SK-N-SH (cell line): ENCODE data around the gene BICC1. TPM values are rescaled to one million over a fixed set of nuclear protein-coding genes. Genes with fewer than 3 reads are reported as not detected.

Experiments used
- CTCF ChIA-PET: fragments of 300-600, 350-600 bp; formaldehyde crosslinking; extraction: SDS; loops from one replicate; lab custom pipeline; 2021; lab: Yijun Ruan, JAX
- POLR2A ChIA-PET: fragments of 350-600 bp; sonication (Branson Sonifier 250); formaldehyde crosslinking; extraction: SDS; loops from one replicate; lab custom pipeline; 2020; ENCODE audit warnings: antibody characterized with exemption, inconsistent platforms; lab: Yijun Ruan, JAX
- DNase-seq: peaks from one replicate; pipeline ENCODE4 v3.0.0; 2012
- H2AFZ ChIP-seq: fragments of 200-600 bp; sonication (generic); 2 replicates; pipeline ENCODE4 v1.8.1; 2016; ENCODE audit warnings: antibody characterized with exemption, mild to moderate bottlenecking, low read depth
- H3F3A ChIP-seq: fragments of 200-600 bp; sonication (generic); replicated peaks from 2 replicates; pipeline ENCODE3; 2016; ENCODE audit warnings: antibody characterized with exemption, mild to moderate bottlenecking; ENCODE audit not compliant: insufficient read depth
- H3K27ac ChIP-seq, 2 experiments: fragments of 200-500 bp in 1 of 2; fragments of 200-600 bp in 1 of 2; sonication (Bioruptor generic) in 1 of 2; sonication (generic), shearing (Covaris generic) in 1 of 2; 2 replicates each; pipeline versions ENCODE4 v1.5.1 to v1.6.1; 2014 to 2016; ENCODE audit warnings: low read depth in 2 of 2, inconsistent platforms in 1 of 2, low read length in 1 of 2, mild to moderate bottlenecking in 1 of 2, mixed read lengths in 1 of 2
- H3K27me3 ChIP-seq: fragments of 200-600 bp; sonication (generic), shearing (Covaris generic); 2 replicates; pipeline ENCODE4 v1.6.1; 2016; ENCODE audit warnings: mixed run types; ENCODE audit not compliant: insufficient read depth
- H3K36me3 ChIP-seq, 2 experiments: fragments of 200-500 bp in 1 of 2; fragments of 200-600 bp in 1 of 2; sonication (Bioruptor generic) in 1 of 2; sonication (generic) in 1 of 2; replicated peaks in 1 of 2; 2 replicates each; pipeline versions ENCODE3 to v1.5.1; 2014 to 2016; ENCODE audit warnings: low read length in 1 of 2, mild to moderate bottlenecking in 1 of 2; ENCODE audit not compliant: insufficient read depth in 2 of 2, control insufficient read depth in 1 of 2
- H3K4me1 ChIP-seq, 2 experiments: fragments of 200-500 bp in 1 of 2; fragments of 200-600 bp in 1 of 2; sonication (Bioruptor generic) in 1 of 2; sonication (generic), shearing (Covaris generic) in 1 of 2; 2 replicates each; pipeline versions ENCODE4 v1.5.1 to v1.6.1; 2014 to 2016; ENCODE audit warnings: low read depth in 1 of 2, low read length in 1 of 2, mixed run types in 1 of 2; ENCODE audit not compliant: insufficient read depth in 2 of 2, control insufficient read depth in 1 of 2
- H3K4me2 ChIP-seq: fragments of 200-600 bp; sonication (generic), shearing (Covaris generic); 2 replicates; pipeline ENCODE4 v1.6.1; 2017; ENCODE audit warnings: mixed run types
- H3K4me3 ChIP-seq, 2 experiments: fragments of 200-500 bp in 1 of 2; fragments of 200-600 bp in 1 of 2; sonication (Bioruptor generic) in 1 of 2; sonication (generic), shearing (Covaris generic) in 1 of 2; 2 replicates each; pipeline versions ENCODE4 v1.5.1 to v1.8.1; 2014 to 2016; ENCODE audit warnings: low read depth in 2 of 2, inconsistent platforms in 1 of 2, low read length in 1 of 2, mild to moderate bottlenecking in 1 of 2, mixed read lengths in 1 of 2, moderate library complexity in 1 of 2
- H3K79me2 ChIP-seq: fragments of 200-600 bp; sonication (generic); 2 replicates; pipeline ENCODE4 v1.8.1; 2017; ENCODE audit warnings: mild to moderate bottlenecking; ENCODE audit not compliant: insufficient read depth
- H3K9ac ChIP-seq: fragments of 200-600 bp; sonication (generic); 2 replicates; pipeline ENCODE4 v1.6.1; 2017; ENCODE audit warnings: mixed run types
- H3K9me2 ChIP-seq: fragments of 200-600 bp; sonication (generic); 2 replicates; pipeline ENCODE4 v1.6.1; 2017; ENCODE audit warnings: mixed run types
- H3K9me3 ChIP-seq: fragments of 200-600 bp; sonication (generic); 2 replicates; pipeline ENCODE4 v1.6.1; 2017; ENCODE audit warnings: mixed run types, mild to moderate bottlenecking, moderate library complexity
- H4K20me1 ChIP-seq: fragments of 200-600 bp; sonication (generic); 2 replicates; pipeline ENCODE4 v1.6.1; 2017; ENCODE audit warnings: mild to moderate bottlenecking, mixed run types; ENCODE audit not compliant: insufficient read depth
- ELF1 ChIP-seq: IDR thresholded peaks from 2 replicates; pipeline ENCODE4 v1.4.0; 2012
- EP300 ChIP-seq, 2 experiments: IDR thresholded peaks; 2 replicates each; pipeline versions ENCODE4 v1.4.0 to v1.6.1; 2012; ENCODE audit warnings: borderline replicate concordance in 1 of 2, low read depth in 1 of 2, low read length in 1 of 2
- FOSL2 ChIP-seq: IDR thresholded peaks from 2 replicates; pipeline ENCODE4 v1.4.0; 2012; ENCODE audit warnings: low read depth, mild to moderate bottlenecking, moderate library complexity, borderline replicate concordance
- FOXJ3 ChIP-seq: sonication (generic); formaldehyde crosslinking; IDR thresholded peaks from 2 replicates; pipeline ENCODE4 v1.5.1; 2020; ENCODE audit warnings: mild to moderate bottlenecking, missing genetic modification reagents
- FOXM1 ChIP-seq: IDR thresholded peaks from 2 replicates; pipeline ENCODE4 v1.4.0; 2012; ENCODE audit warnings: low read depth, mild to moderate bottlenecking
- GATA2 ChIP-seq: sonication (generic); formaldehyde crosslinking; IDR thresholded peaks from 2 replicates; pipeline ENCODE4 v1.5.0; 2020; ENCODE audit warnings: mild to moderate bottlenecking, missing genetic modification reagents
- JUND ChIP-seq: IDR thresholded peaks from 2 replicates; pipeline ENCODE4 v1.4.0; 2012
- MEF2A ChIP-seq: IDR thresholded peaks from 2 replicates; pipeline ENCODE4 v1.4.0; 2012; ENCODE audit warnings: low read depth, borderline replicate concordance
- MXI1 ChIP-seq: IDR thresholded peaks from 2 replicates; pipeline ENCODE4 v1.6.1; 2012; ENCODE audit warnings: mild to moderate bottlenecking, low read depth, low read length, improper control_type of control experiment
- NRF1 ChIP-seq: IDR thresholded peaks from 2 replicates; pipeline ENCODE4 v1.6.1; 2012; ENCODE audit warnings: low read depth, mild to moderate bottlenecking, low read length
- POLR2AphosphoS5 ChIP-seq: IDR thresholded peaks from 2 replicates; pipeline ENCODE4 v1.6.1; 2012; ENCODE audit warnings: low read depth, low read length
- RFX5 ChIP-seq: IDR thresholded peaks from 2 replicates; pipeline ENCODE4 v1.6.1; 2012; ENCODE audit warnings: mild to moderate bottlenecking, improper control_type of control experiment, low read length
- SIN3A ChIP-seq: IDR thresholded peaks from 2 replicates; pipeline ENCODE4 v1.6.1; 2012; ENCODE audit warnings: low read depth, mild to moderate bottlenecking, low read length, moderate library complexity, borderline replicate concordance
- SMC3 ChIP-seq: IDR thresholded peaks from 2 replicates; pipeline ENCODE4 v1.6.1; 2012; ENCODE audit warnings: low read depth, low read length, improper control_type of control experiment
- TAF1 ChIP-seq: IDR thresholded peaks from 2 replicates; pipeline ENCODE4 v1.6.1; 2012; ENCODE audit warnings: low read depth, mild to moderate bottlenecking, low read length, moderate library complexity, borderline replicate concordance
- TCF12 ChIP-seq: IDR thresholded peaks from 2 replicates; pipeline ENCODE4 v1.4.0; 2012
- TEAD4 ChIP-seq: IDR thresholded peaks from 2 replicates; pipeline ENCODE4 v1.4.0; 2012; ENCODE audit warnings: mild to moderate bottlenecking, borderline replicate concordance; ENCODE audit not compliant: insufficient read depth
- YY1 ChIP-seq: IDR thresholded peaks from 2 replicates; pipeline ENCODE4 v1.4.0; 2012; ENCODE audit warnings: low read depth, mild to moderate bottlenecking
- WGBS: methylation state at CpG from one replicate; pipeline ENCODE4 v1.1.6; 2017; ENCODE audit warnings: low lambda C conversion rate; 5-methylcytosine and 5-hydroxymethylcytosine counted together
- polyA plus RNA-seq, 3 experiments: library from polyadenylated mRNA; depleted of rRNA; stranded (reverse); fragments of >200 nt; gene quantifications; 2 replicates each; pipeline ENCODE4 v1.2.3, GENCODE V29; 2012
- TF ChIP-seq, protein P1 (sequence below): IDR thresholded peaks from 2 replicates; pipeline ENCODE4; 2012
- TF ChIP-seq, protein P2 (sequence below): IDR thresholded peaks from 2 replicates; pipeline ENCODE4 v1.4.0; 2012; ENCODE audit warnings: low read depth, borderline replicate concordance
- TF ChIP-seq, protein P3 (sequence below): IDR thresholded peaks from 2 replicates; pipeline ENCODE4 v1.4.0; 2012; ENCODE audit warnings: low read depth, borderline replicate concordance
- TF ChIP-seq, protein P4 (sequence below): IDR thresholded peaks from 2 replicates; pipeline ENCODE4 v1.4.0; 2012; ENCODE audit warnings: low read depth

Gene BICC1
- polyA plus RNA-seq, 1 of the 3 experiments (the other 2 are of a cell fraction) = 1.5 TPM

DNA sequence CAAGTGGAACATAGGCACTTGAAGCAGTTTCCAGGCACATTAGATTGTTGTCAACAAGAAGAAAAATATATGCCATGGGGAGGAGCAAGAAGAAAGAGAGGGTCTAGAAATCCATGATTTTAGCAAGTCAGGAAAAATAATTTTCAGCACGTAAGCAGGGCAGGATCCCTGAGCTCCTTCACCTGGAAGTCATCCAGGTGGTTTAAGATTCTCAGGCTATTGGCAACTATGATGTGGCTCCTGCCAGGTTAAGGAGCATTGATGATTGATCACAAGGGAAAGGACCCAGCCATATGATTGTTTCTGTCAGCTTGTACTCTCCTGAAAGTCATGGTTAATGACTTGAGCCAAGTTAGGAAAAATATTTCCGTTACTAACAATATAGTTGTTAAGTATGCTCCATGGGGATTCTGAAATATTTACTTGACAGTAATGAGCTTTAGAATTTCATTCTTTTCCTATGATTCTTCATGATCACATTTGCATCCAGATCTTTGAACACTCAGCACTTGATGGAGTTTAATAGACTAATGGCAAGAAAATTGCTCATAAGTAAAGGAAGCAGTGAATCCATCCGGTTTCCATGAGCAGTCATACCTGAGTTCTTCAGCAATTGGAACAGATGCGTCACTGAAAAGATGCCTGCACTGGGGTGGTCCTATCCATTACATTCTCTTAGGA lies 209.1 kb downstream of the BICC1 start:
- Histone ChIP-seq H3K27ac (no peak overlapping the region), H3K36me3 (no peaks in the 10 kb centered on the region), H4K20me1 (no peaks in the 10 kb centered on the region), H2AFZ (no peak overlapping the region), H3K9me2 (no peaks in the 10 kb centered on the region), H3K27me3 (no peaks in the 10 kb centered on the region), H3K9me3 (no peaks in the 10 kb centered on the region), H3K4me2 (no peak overlapping the region), H3K79me2 (no peaks in the 10 kb centered on the region), H3F3A (peaks cover 3% of the 10 kb centered on the region), H3K4me1 (no peaks in the 10 kb centered on the region), H3K9ac (no peak overlapping the region)
- WGBS = 91% methylated on average over 4 of the region's 4 CpGs
- ChIA-PET CTCF (no interaction called here), POLR2A (no interaction called here)
- no peak for DNase-seq
- no peak for TF ChIP-seq FOXJ3 (CRISPR knock-in tag)
- no peak for TF ChIP-seq EP300 (IDR thresholded peaks at IDR 0.05; ENCODE audit: borderline replicate concordance in 1 of 2, low read depth in 1 of 2, low read length in 1 of 2)
- TF ChIP-seq YY1 = no peak
- TF ChIP-seq TCF12 = no peak
- TF ChIP-seq, all 33 proteins: peak for 0
- no peak overlapping the region for H3K4me3 ChIP-seq

DNA sequence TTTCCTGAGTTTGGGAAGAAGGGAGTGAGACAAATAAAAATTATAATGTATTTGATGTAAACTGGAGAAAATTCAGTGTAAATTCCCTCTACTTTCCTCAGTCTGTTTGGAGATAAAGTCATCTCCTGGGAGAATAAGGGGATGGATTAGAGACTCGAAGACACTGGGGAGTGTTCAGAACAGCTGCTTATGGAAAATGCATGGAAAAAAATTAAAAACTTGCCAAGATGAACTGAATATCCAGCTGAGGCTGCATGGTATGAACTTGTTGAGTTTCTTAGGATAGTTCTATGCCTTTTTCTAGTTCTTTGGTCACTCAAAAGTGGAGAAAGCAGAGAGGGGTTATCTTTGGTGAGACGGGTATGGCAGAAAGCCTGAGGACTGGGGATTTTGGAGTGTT lies 210.5 kb downstream of the BICC1 start:
- POLR2A ChIA-PET = no interaction called here

More for the DNA sequence above, 210.5 kb downstream of the BICC1 start:
- no peak overlapping the region for H3K4me3 ChIP-seq
- no peaks in the 10 kb centered on the region for H3F3A ChIP-seq
- H3K79me2 ChIP-seq = no peaks in the 10 kb centered on the region
- H3K27me3 ChIP-seq = no peaks in the 10 kb centered on the region
- no peak overlapping the region for H2AFZ ChIP-seq
- no peaks in the 10 kb centered on the region for H4K20me1 ChIP-seq
- no peak overlapping the region for H3K27ac ChIP-seq
- DNase-seq = no peak
- no peaks in the 10 kb centered on the region for H3K9me3 ChIP-seq
- TF ChIP-seq, protein P1, sequence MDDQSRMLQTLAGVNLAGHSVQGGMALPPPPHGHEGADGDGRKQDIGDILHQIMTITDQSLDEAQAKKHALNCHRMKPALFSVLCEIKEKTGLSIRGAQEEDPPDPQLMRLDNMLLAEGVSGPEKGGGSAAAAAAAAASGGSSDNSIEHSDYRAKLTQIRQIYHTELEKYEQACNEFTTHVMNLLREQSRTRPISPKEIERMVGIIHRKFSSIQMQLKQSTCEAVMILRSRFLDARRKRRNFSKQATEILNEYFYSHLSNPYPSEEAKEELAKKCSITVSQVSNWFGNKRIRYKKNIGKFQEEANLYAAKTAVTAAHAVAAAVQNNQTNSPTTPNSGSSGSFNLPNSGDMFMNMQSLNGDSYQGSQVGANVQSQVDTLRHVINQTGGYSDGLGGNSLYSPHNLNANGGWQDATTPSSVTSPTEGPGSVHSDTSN = no peak
- TF ChIP-seq FOXM1 (no peak), MXI1 (no peak), EP300 (IDR thresholded peaks at IDR 0.05; ENCODE audit: borderline replicate concordance in 1 of 2, low read depth in 1 of 2, low read length in 1 of 2) (no peak), FOSL2 (no peak), RFX5 (no peak), JUND (no peak), ELF1 (no peak), SMC3 (no peak), GATA2 (CRISPR knock-in tag) (no peak), TEAD4 (no peak), NRF1 (no peak), MEF2A (no peak), TAF1 (no peak), POLR2AphosphoS5 (no peak), SIN3A (no peak)
- TF ChIP-seq, protein P2, sequence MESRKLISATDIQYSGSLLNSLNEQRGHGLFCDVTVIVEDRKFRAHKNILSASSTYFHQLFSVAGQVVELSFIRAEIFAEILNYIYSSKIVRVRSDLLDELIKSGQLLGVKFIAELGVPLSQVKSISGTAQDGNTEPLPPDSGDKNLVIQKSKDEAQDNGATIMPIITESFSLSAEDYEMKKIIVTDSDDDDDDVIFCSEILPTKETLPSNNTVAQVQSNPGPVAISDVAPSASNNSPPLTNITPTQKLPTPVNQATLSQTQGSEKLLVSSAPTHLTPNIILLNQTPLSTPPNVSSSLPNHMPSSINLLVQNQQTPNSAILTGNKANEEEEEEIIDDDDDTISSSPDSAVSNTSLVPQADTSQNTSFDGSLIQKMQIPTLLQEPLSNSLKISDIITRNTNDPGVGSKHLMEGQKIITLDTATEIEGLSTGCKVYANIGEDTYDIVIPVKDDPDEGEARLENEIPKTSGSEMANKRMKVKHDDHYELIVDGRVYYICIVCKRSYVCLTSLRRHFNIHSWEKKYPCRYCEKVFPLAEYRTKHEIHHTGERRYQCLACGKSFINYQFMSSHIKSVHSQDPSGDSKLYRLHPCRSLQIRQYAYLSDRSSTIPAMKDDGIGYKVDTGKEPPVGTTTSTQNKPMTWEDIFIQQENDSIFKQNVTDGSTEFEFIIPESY = no peak
- TF ChIP-seq, protein P3, sequence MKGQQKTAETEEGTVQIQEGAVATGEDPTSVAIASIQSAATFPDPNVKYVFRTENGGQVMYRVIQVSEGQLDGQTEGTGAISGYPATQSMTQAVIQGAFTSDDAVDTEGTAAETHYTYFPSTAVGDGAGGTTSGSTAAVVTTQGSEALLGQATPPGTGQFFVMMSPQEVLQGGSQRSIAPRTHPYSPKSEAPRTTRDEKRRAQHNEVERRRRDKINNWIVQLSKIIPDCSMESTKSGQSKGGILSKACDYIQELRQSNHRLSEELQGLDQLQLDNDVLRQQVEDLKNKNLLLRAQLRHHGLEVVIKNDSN = no peak
- TF ChIP-seq, protein P4, sequence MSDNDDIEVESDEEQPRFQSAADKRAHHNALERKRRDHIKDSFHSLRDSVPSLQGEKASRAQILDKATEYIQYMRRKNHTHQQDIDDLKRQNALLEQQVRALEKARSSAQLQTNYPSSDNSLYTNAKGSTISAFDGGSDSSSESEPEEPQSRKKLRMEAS = no peak
- WGBS = 91% methylated on average over 2 of the region's 2 CpGs
- no peaks in the 10 kb centered on the region for H3K4me1 ChIP-seq
- H3K36me3 ChIP-seq = no peaks in the 10 kb centered on the region
- no peak overlapping the region for H3K4me2 ChIP-seq
- CTCF ChIA-PET = interaction anchor here (0.7 to 1.5 kb wide), 5 partner anchors 19 to 192 kb away, joined by 3 to 4 read pairs (median 3); no protein-coding TSS in a partner anchor
- no peaks in the 10 kb centered on the region for H3K9me2 ChIP-seq
- H3K9ac ChIP-seq = no peak overlapping the region
